ENCODE results near the gene SEPTIN10.
A peak's percentile ranks its signal among the peaks of the same experiment; 100 is the strongest.

Gene SEPTIN10

DNA sequence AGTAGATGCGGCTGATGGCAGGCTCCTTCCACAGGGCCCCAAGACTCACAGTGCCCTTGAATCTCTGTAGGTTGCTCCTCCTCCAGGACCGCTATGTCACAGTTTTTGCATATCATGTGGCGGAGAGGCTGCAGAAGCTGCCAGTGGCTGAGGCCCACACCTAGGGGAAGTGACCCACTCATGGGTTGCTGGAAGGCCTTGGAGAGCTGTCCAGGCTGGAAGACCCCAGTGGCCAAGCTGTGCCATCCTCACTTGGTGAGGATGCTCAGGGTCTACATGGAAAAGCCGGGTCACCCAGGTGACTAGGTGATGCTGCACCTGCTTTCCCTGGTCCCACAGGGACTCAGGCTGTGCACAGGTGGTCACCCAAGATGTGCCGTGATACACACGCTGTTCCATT, 90.6 kb downstream of the SEPTIN10 start:
- no peak overlapping the region for H3K27ac ChIP-seq
- TF ChIP-seq ZFX (IDR thresholded peaks at IDR 0.05; ENCODE audit: borderline replicate concordance): no peak
- TF ChIP-seq, protein P1, sequence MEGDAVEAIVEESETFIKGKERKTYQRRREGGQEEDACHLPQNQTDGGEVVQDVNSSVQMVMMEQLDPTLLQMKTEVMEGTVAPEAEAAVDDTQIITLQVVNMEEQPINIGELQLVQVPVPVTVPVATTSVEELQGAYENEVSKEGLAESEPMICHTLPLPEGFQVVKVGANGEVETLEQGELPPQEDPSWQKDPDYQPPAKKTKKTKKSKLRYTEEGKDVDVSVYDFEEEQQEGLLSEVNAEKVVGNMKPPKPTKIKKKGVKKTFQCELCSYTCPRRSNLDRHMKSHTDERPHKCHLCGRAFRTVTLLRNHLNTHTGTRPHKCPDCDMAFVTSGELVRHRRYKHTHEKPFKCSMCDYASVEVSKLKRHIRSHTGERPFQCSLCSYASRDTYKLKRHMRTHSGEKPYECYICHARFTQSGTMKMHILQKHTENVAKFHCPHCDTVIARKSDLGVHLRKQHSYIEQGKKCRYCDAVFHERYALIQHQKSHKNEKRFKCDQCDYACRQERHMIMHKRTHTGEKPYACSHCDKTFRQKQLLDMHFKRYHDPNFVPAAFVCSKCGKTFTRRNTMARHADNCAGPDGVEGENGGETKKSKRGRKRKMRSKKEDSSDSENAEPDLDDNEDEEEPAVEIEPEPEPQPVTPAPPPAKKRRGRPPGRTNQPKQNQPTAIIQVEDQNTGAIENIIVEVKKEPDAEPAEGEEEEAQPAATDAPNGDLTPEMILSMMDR (IDR thresholded peaks at IDR 0.05): no peak

DNA sequence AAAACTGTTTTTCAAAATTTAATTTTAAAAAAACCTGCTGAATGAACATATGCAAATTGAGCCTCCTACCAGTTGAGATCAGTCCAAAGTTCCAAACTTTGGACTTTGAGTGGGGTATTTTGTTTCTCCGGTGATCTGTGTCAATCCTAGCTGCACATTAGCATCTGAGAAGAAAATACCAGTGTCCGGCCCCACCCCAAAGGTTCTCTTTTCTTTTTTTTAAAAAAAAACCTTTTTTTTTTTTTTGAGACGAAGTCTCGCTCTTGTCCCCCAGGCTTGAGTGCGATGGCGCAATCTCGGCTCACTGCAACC, 91.7 kb downstream of the SEPTIN10 start:
- H3K27ac ChIP-seq: no peak overlapping the region
- TF ChIP-seq ZFX (IDR thresholded peaks at IDR 0.05; ENCODE audit: borderline replicate concordance): no peak
- TF ChIP-seq, protein P1 (IDR thresholded peaks at IDR 0.05): no peak

DNA sequence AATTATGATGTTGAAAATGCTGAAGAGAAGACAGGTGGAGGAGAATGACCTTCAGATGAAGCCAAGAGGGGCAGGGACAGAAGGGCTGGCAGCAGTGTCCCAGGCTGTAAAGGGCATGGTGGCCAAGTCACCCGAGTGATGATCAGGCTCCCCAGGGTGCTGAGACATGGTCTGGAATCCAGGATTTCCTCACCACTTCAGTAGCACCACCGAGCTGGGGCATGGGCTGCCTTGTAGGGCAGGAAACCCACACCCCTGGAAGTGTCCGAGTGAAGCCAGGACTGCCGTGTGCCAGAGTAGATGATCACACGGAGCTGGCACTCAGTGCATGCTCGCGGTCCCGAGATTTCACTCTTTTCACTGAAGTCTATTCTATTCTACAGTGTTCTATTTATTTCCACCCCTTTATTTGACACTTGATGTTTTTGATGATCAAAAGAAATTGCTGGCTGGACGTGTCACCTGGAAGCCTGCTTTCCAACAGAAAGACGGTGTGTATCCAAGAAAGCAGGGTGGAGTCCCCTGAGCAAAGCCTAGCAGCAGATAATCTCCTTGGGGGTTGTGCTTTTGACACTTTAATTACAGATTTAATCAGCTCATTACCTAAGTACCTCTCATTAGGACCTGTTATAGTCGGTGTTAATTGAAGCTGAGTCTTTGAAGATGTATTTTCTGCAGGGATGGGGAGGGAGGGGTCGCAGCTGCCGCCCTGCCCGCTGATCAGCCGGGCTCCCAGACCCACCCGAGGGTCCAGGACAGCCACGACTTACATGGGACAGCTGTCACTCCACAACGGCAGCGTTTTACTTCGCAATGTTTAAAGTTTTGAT, 92.3 kb downstream of the SEPTIN10 start:
- TF ChIP-seq, protein P1 (IDR thresholded peaks at IDR 0.05): no peak
- TF ChIP-seq ZFX (IDR thresholded peaks at IDR 0.05; ENCODE audit: borderline replicate concordance): no peak
- no peak overlapping the region for H3K27ac ChIP-seq

DNA sequence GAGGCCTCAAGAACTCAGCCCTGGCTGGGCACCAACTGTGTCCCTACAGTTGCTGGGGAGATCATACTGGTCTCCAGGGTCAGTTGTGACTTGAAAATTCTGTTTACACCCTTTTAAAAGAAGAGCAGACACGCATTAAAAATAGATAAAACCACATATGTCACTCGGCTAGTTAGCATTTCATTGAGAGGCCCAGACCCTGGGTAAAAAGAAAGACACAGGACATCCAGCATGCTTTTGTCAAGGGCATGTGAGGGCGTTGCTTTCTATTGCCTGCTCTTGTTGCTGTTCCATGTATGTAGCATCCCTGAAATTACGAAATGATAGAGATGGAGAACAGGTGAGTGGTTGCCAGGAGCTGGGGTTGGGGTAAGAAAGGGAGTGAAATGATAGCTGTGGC, 94.3 kb downstream of the SEPTIN10 start:
- H3K27ac ChIP-seq: no peak overlapping the region
- TF ChIP-seq, protein P1 (IDR thresholded peaks at IDR 0.05): no peak
- TF ChIP-seq ZFX (IDR thresholded peaks at IDR 0.05; ENCODE audit: borderline replicate concordance): no peak

GRCh38 chr2:109517118-109517889, 96.5 kb downstream of the SEPTIN10 start:
- TF ChIP-seq, protein P1 (IDR thresholded peaks at IDR 0.05): no peak
- TF ChIP-seq ZFX (IDR thresholded peaks at IDR 0.05; ENCODE audit: borderline replicate concordance): no peak
- no peak overlapping the region for H3K27ac ChIP-seq

DNA sequence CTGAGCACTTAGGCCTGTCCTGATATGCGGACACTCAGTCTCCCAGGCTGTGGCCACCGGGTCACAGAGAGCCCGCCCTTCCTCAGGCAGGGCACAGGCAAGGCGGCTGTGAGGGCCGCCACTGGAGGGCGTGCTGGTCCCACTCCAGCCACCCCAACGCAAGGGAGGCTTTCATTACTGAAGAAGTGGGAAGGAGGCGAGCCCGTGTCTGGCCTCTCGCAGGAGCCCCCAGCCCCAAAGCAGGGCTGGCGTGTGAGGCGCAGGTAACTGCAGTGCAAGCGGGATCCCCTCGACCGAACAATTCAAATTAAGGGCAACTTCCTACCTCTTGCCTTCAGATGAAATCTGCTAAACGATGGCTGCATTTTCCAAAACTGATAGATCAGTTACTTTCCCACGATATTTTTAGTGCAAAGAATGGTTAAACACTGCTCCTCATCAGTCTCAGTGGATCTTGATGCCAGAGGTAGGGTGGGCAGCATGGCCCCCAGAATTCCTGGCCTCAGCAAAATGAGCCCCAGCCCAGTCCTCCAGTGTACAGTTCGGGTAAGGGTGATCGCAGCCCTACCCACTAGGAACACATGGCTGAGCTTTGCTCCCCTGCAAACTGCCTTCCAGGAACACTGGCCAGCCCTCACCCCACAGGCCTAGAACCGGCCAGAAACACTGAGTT, 97.2 kb downstream of the SEPTIN10 start:
- no peak overlapping the region for H3K27ac ChIP-seq
- TF ChIP-seq, protein P1 (IDR thresholded peaks at IDR 0.05): peak; percentile 92
- TF ChIP-seq ZFX (IDR thresholded peaks at IDR 0.05; ENCODE audit: borderline replicate concordance): no peak

Measured in 22Rv1 (cell line).